K562 (cell line): ENCODE measurements around the gene HARS2. TPM values are rescaled to one million over a fixed set of nuclear protein-coding genes. Genes with fewer than 3 reads are reported as not detected.

ENCODE experiments used
- ATAC-seq: fragments of 200-7000 bp; cut with Tn5 transposase; 3 replicates; pipeline ENCODE4 v1.9.1; 2020; ENCODE audit warnings: moderate library complexity
- BruUV-seq: library from RNA; stranded (reverse); fragments of 400-500 nt; replicated peaks from 2 replicates; lab custom pipeline; 2021; lab: Mats Ljungman, UMichigan
- CTCF ChIA-PET: fragments of 300-600 bp; formaldehyde crosslinking; extraction: SDS; loops from one replicate; lab custom pipeline; 2021; ENCODE audit warnings: low intra/inter-chr PET ratio; lab: Yijun Ruan, JAX
- POLR2A ChIA-PET: fragments of 300-600, 350-650 bp; sonication (Branson Sonifier 250); formaldehyde crosslinking; extraction: SDS; loops from one replicate; lab custom pipeline; 2021; ENCODE audit warnings: antibody characterized with exemption, inconsistent platforms; lab: Yijun Ruan, JAX
- DNase-seq, 4 experiments: peaks; one replicate each; pipeline versions ENCODE4 v3.0.0 to v3.0.0-alpha.2; 2011 to 2018; ENCODE audit warnings: low spot score in 3 of 4, mixed read lengths in 3 of 4; ENCODE audit errors: extremely low read depth in 1 of 4
- FAIRE-seq: peaks from 2 replicates; lab custom pipeline; 2011; peaks lifted over from hg19 to GRCh38; lab: Jason Lieb, UNC
- H2AFZ ChIP-seq: 2 replicates; pipeline ENCODE4 v1.6.0; 2011; ENCODE audit warnings: low read depth, low read length, control low read depth, inconsistent platforms
- H3K27ac ChIP-seq: fragments of 200-600 bp; 3 replicates; pipeline ENCODE4 v1.8.0; 2011; ENCODE audit warnings: low read depth, mild to moderate bottlenecking, control low read depth, inconsistent platforms, low read length, moderate library complexity, mixed read lengths; ENCODE audit errors: extremely low read depth
- H3K27me3 ChIP-seq, 2 experiments: fragments of 300-600 bp in 1 of 2; 2 replicates in 1 of 2; 3 replicates in 1 of 2; pipeline versions ENCODE4 v1.6.0 to v1.8.0; 2011; ENCODE audit warnings: inconsistent platforms in 2 of 2, low read length in 2 of 2, mild to moderate bottlenecking in 1 of 2, mixed read lengths in 1 of 2, moderate library complexity in 1 of 2; ENCODE audit not compliant: control insufficient read depth in 2 of 2, insufficient read depth in 2 of 2
- H3K36me3 ChIP-seq: fragments of 300-600 bp; 3 replicates; pipeline ENCODE4 v1.8.0; 2011; ENCODE audit warnings: mild to moderate bottlenecking, low read length, inconsistent platforms; ENCODE audit not compliant: control insufficient read depth, insufficient read depth
- H3K4me1 ChIP-seq, 2 experiments: fragments of 200-600 bp in 1 of 2; replicated peaks in 1 of 2; 2 replicates in 1 of 2; 3 replicates in 1 of 2; pipeline versions ENCODE4 v1.5.1 to v1.8.0; 2011; ENCODE audit warnings: inconsistent platforms in 2 of 2, low read length in 2 of 2, mild to moderate bottlenecking in 1 of 2, mixed read lengths in 1 of 2, moderate library complexity in 1 of 2; ENCODE audit not compliant: control insufficient read depth in 2 of 2, insufficient read depth in 2 of 2
- H3K4me2 ChIP-seq: 2 replicates; pipeline ENCODE4 v1.6.1; 2011; ENCODE audit warnings: low read length, control low read depth, inconsistent platforms, mixed read lengths; ENCODE audit not compliant: insufficient read depth
- H3K4me3 ChIP-seq: fragments of 200-600 bp; sonication (generic), shearing (Covaris generic); 2 replicates; pipeline ENCODE4 v1.5.1; 2016; ENCODE audit warnings: control low read depth, inconsistent platforms
- H3K79me2 ChIP-seq: fragments of 200-600 bp; 3 replicates; pipeline ENCODE4 v1.8.0; 2011; ENCODE audit warnings: low read length, inconsistent platforms; ENCODE audit not compliant: control insufficient read depth, insufficient read depth
- H3K9ac ChIP-seq, 2 experiments: 2 replicates each; pipeline versions ENCODE4 v1.6.0 to v1.6.1; 2011; ENCODE audit warnings: low read depth in 2 of 2, low read length in 2 of 2, control low read depth in 1 of 2, inconsistent platforms in 1 of 2, mild to moderate bottlenecking in 1 of 2, mixed read lengths in 1 of 2; ENCODE audit not compliant: insufficient read depth in 1 of 2
- H3K9me1 ChIP-seq: one replicate; pipeline ENCODE4 v1.6.0; 2011; ENCODE audit warnings: inconsistent platforms, mild to moderate bottlenecking, low read length, moderate library complexity; ENCODE audit not compliant: control insufficient read depth, insufficient read depth
- H3K9me3 ChIP-seq: replicated peaks from 2 replicates; pipeline ENCODE4 v1.5.1; 2011; ENCODE audit warnings: low read depth, low read length, inconsistent platforms; ENCODE audit not compliant: control insufficient read depth, insufficient read depth
- H4K20me1 ChIP-seq: replicated peaks from 2 replicates; pipeline ENCODE4 v1.6.1; 2011; ENCODE audit warnings: low read length, inconsistent platforms, mixed read lengths; ENCODE audit not compliant: control insufficient read depth, insufficient read depth
- ARHGAP35 ChIP-seq: fragments of 450-650 bp; IDR thresholded peaks from 2 replicates; pipeline ENCODE4 v1.6.1; 2018; ENCODE audit not compliant: partially characterized antibody
- ELF4 ChIP-seq: fragments of 450-650 bp; formaldehyde crosslinking; IDR thresholded peaks from 2 replicates; pipeline ENCODE4 v1.4.0; 2022; ENCODE audit warnings: missing genetic modification characterization
- HNRNPL ChIP-seq: fragments of 200-400 bp; formaldehyde crosslinking; IDR thresholded peaks from 2 replicates; pipeline ENCODE4 v1.6.1; 2017; ENCODE audit warnings: low read depth, mild to moderate bottlenecking, low read length
- OTX1 ChIP-seq: fragments of 450-650 bp; formaldehyde crosslinking; IDR thresholded peaks from 2 replicates; pipeline ENCODE4 v1.4.0; 2022; ENCODE audit warnings: mild to moderate bottlenecking
- POLR2A ChIP-seq: fragments of 450-650 bp; conservative IDR thresholded peaks from 2 replicates; pipeline ENCODE4 v1.6.1; 2016
- PTTG1 ChIP-seq: fragments of 450-650 bp; IDR thresholded peaks from 2 replicates; pipeline ENCODE4 v1.6.1; 2016; ENCODE audit warnings: low read depth, mild to moderate bottlenecking, missing genetic modification characterization, missing compliant biosample characterization
- RBM22 ChIP-seq: fragments of 200-400 bp; formaldehyde crosslinking; IDR thresholded peaks from 2 replicates; pipeline ENCODE4 v1.6.1; 2018; ENCODE audit warnings: low read length, low read depth; ENCODE audit not compliant: poor library complexity, severe bottlenecking
- RFX7 ChIP-seq: fragments of 250-450 bp; sonication (Bioruptor Pico); IDR thresholded peaks from 2 replicates; pipeline ENCODE4 v1.5.1; 2021; ENCODE audit warnings: mild to moderate bottlenecking
- SMARCC2 ChIP-seq: fragments of 450-650 bp; IDR thresholded peaks from 2 replicates; pipeline ENCODE4 v1.6.1; 2017; ENCODE audit warnings: antibody characterized with exemption, moderate library complexity, mild to moderate bottlenecking, low read depth
- SUPT5H ChIP-seq: fragments of 450-650 bp; IDR thresholded peaks from 2 replicates; pipeline ENCODE4 v1.6.1; 2016
- TAF15 ChIP-seq: fragments of 200-400 bp; formaldehyde crosslinking; IDR thresholded peaks from 2 replicates; pipeline ENCODE4 v1.6.1; 2017; ENCODE audit warnings: mild to moderate bottlenecking, low read depth, low read length, moderate library complexity
- TBP ChIP-seq: optimal IDR thresholded peaks from 2 replicates; pipeline ENCODE3; 2011; ENCODE audit warnings: low read depth, low read length, improper control_type of control experiment
- ZNF175 ChIP-seq: fragments of 200-800 bp; sonication (Bioruptor generic); IDR thresholded peaks from 2 replicates; pipeline ENCODE4 v1.6.1; 2016; ENCODE audit warnings: low read depth, mild to moderate bottlenecking, missing genetic modification characterization, missing compliant biosample characterization
- ZNF311 ChIP-seq: fragments of 250-450 bp; sonication (Bioruptor Pico); IDR thresholded peaks from 2 replicates; pipeline ENCODE4 v1.4.0; 2020; ENCODE audit warnings: mild to moderate bottlenecking, moderate library complexity
- ZSCAN32 ChIP-seq: fragments of 450-650 bp; formaldehyde crosslinking; IDR thresholded peaks from 2 replicates; pipeline ENCODE4 v1.4.0; 2020; ENCODE audit warnings: mild to moderate bottlenecking, moderate library complexity
- WGBS: fragments of 100-300 bp; shearing (Covaris generic); methylation state at CpG from one replicate; pipeline ENCODE4 v1.1.6; 2016; ENCODE audit warnings: low coverage, mixed read lengths; ENCODE audit not compliant: insufficient coverage; ENCODE audit errors: missing lambda C conversion rate; 5-methylcytosine and 5-hydroxymethylcytosine counted together
- in situ Hi-C: fragments of 300-500 bp; cut with MboI; formaldehyde crosslinking; loops from 4 replicates; pipeline ENCODE4 v1.15.0; 2018; ENCODE audit warnings: inconsistent platforms, mixed read lengths
- intact Hi-C: fragments of 100-400 bp; cut with micrococcal nuclease; formaldehyde crosslinking; loops from 2 replicates; pipeline ENCODE4 v1.14.2; 2022
- polyA plus RNA-seq, 8 experiments: library from polyadenylated mRNA; depleted of rRNA in 4 of 8; stranded (reverse) in 5 of 8; unstranded in 3 of 8; fragments of >200 nt; fragmentation: Nextera tagmentation in 2 of 8; fragmentation: Illumina TruSeq in 1 of 8; extraction: Ambion mirVana in 2 of 8; extraction: Trizol in 1 of 8; gene quantifications; 2 replicates each; pipeline versions ENCODE4 v1.2.1 to v1.2.3, GENCODE V29; 2011 to 2014; ENCODE audit warnings: inconsistent platforms in 1 of 8, missing spikeins in 1 of 8
- total RNA-seq, 7 experiments: library from RNA; depleted of rRNA in 6 of 7; stranded (reverse); fragments of >200 nt in 6 of 7; fragmentation: Illumina TruSeq in 2 of 7; extraction: Trizol in 2 of 7; gene quantifications; 2 replicates each; pipeline versions ENCODE4 v1.2.1 to v1.2.3, GENCODE V29; 2011 to 2021; ENCODE audit warnings: low replicate concordance in 1 of 7
- TF ChIP-seq, protein P1 (sequence below), 2 experiments: IDR thresholded peaks; 2 replicates each; pipeline ENCODE4 v1.6.1; 2011; ENCODE audit warnings: borderline replicate concordance in 1 of 2, control low read depth in 1 of 2, low read depth in 1 of 2, low read length in 1 of 2, mild to moderate bottlenecking in 1 of 2, mixed read lengths in 1 of 2, moderate library complexity in 1 of 2; ENCODE audit not compliant: insufficient read depth in 1 of 2, insufficient read length in 1 of 2, poor library complexity in 1 of 2, severe bottlenecking in 1 of 2; ENCODE audit errors: extremely low read depth in 1 of 2
- TF ChIP-seq, protein P2 (sequence below): fragments of 450-650 bp; formaldehyde crosslinking; IDR thresholded peaks from 2 replicates; pipeline ENCODE4 v1.4.0; 2020; ENCODE audit warnings: mild to moderate bottlenecking
- TF ChIP-seq, protein P3 (sequence below): fragments of 250-450 bp; sonication (Bioruptor Pico); IDR thresholded peaks from 2 replicates; pipeline ENCODE4 v1.9.0; 2021; ENCODE audit warnings: mild to moderate bottlenecking
- TF ChIP-seq, protein P4 (sequence below), 2 experiments: fragments of 450-650 bp in 1 of 2; sonication (generic) in 1 of 2; formaldehyde crosslinking in 1 of 2; IDR thresholded peaks in 1 of 2; conservative IDR thresholded peaks in 1 of 2; 2 replicates each; pipeline versions ENCODE4 v1.6.1 to v1.8.1; 2016 to 2023; ENCODE audit warnings: mild to moderate bottlenecking in 2 of 2, moderate library complexity in 2 of 2, inconsistent platforms in 1 of 2, missing genetic modification reagents in 1 of 2

HARS2 gene
- total and polyA plus RNA-seq, 9 of the 15 experiments (the other 6 are each of a cell fraction or from before 2014, with no cell fraction given), result 8.5 to 41.6 (median 27.1) TPM

DNA sequence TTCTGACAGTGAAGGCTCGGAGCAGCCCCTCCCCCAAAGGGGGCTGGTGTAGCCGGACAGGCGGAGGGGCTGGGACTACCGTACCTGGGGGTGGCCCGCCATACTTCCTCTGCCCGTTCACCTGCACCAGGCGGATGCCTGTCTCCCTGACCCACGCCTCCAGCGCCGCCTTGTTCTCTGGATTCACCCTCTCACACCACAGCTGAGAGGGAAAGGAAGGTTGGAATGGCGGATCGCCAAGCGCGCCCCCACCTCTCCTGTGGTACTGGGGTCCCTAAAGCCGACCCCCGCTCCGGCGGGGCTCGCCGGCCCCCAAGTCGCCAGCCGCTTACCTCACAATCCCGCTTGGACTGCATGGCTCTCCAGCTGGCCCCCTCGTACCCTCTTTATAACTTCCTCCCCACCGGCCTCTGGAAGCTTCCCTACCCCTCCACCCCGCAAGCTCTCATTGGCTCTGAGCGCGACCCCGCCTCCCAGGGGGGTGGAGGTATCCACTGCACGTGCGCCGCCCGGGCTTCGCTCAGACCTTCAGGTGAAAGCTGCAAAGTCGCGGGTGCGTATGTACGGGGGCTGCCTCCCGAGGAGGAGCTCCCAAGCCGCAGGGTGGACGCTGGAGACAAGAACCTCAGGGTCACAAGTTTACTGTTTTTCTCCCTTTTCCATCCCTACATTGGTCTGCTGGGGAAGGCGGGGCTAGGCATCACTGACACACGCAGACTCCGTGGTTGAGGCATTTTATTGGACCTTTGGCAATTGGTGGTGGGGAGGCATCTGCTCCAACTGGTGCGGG, 17.9 kb upstream of the HARS2 start, which contains the start of gene DND1:
DND1 (minus strand) TSS at position 390 of the 790 bp plus-strand sequence; CDS start at position 356, 34 bp downstream.
- peak; percentile 34 for ATAC-seq
- no peak within 1 kb of the TSS for H3K9ac ChIP-seq
- 89% methylated on average over 40 of the region's 45 CpGs for WGBS
- in situ Hi-C loops (no loop called here), intact Hi-C loops (no loop called here)
- H3K27me3 ChIP-seq, result no peaks in the 10 kb centered on the region
- H2AFZ ChIP-seq, result no peak within 1 kb of the TSS
- peaks cover 0 to 16% of the 10 kb centered on the region in 2 experiments; a peak in 3 of 5 replicates for H3K4me1 ChIP-seq
- H3K36me3 ChIP-seq, result peaks cover 91% of the 10 kb centered on the region
- H4K20me1 ChIP-seq, result no peaks in the 10 kb centered on the region
- peak; percentile 6 for FAIRE-seq
- no peaks in the 10 kb centered on the region; the same call in 2 of the 3 replicates for H3K79me2 ChIP-seq
- no TSS peak for BruUV-seq
- H3K27ac ChIP-seq, result no peak within 1 kb of the TSS
- no peak within 1 kb of the TSS for H3K4me3 ChIP-seq
- no peaks in the 10 kb centered on the region for H3K9me3 ChIP-seq
- no peaks in the 10 kb centered on the region for H3K9me1 ChIP-seq
- no peak within 1 kb of the TSS for H3K4me2 ChIP-seq
- POLR2A ChIA-PET, result interaction anchor here (0.7 to 3.6 kb wide), 5 partner anchors 8 to 107 kb away, joined by 3 to 12 read pairs (median 3); partner anchors contain the start of genes HARS1 and HARS2
- CTCF ChIA-PET, result no interaction called here
- DNase-seq, result peak in 3 of 4 experiments; percentile 35 to 62 (median 60)
- no peak for TF ChIP-seq HNRNPL
- TF ChIP-seq ZNF175 (CRISPR knock-in tag), result no peak
- no peak for TF ChIP-seq OTX1 (CRISPR knock-in tag)
- TF ChIP-seq ZSCAN32, result no peak
- TF ChIP-seq TBP, result no peak
- no peak for TF ChIP-seq ELF4 (CRISPR knock-in tag)
- TF ChIP-seq ARHGAP35, result no peak
- TF ChIP-seq, protein P1, sequence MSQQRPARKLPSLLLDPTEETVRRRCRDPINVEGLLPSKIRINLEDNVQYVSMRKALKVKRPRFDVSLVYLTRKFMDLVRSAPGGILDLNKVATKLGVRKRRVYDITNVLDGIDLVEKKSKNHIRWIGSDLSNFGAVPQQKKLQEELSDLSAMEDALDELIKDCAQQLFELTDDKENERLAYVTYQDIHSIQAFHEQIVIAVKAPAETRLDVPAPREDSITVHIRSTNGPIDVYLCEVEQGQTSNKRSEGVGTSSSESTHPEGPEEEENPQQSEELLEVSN (IDR thresholded peaks at IDR 0.05; ENCODE audit: borderline replicate concordance in 1 of 2, extremely low read depth in 1 of 2, insufficient read depth in 1 of 2, insufficient read length in 1 of 2, low read depth in 1 of 2, low read length in 1 of 2, poor library complexity in 1 of 2, severe bottlenecking in 1 of 2), result no peak
- TF ChIP-seq, protein P2, sequence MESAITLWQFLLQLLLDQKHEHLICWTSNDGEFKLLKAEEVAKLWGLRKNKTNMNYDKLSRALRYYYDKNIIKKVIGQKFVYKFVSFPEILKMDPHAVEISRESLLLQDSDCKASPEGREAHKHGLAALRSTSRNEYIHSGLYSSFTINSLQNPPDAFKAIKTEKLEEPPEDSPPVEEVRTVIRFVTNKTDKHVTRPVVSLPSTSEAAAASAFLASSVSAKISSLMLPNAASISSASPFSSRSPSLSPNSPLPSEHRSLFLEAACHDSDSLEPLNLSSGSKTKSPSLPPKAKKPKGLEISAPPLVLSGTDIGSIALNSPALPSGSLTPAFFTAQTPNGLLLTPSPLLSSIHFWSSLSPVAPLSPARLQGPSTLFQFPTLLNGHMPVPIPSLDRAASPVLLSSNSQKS (CRISPR knock-in tag), result no peak
- TF ChIP-seq, protein P3, sequence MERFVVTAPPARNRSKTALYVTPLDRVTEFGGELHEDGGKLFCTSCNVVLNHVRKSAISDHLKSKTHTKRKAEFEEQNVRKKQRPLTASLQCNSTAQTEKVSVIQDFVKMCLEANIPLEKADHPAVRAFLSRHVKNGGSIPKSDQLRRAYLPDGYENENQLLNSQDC (CRISPR knock-in tag), result no peak
- TF ChIP-seq ZNF311 (CRISPR knock-in tag), result no peak
- TF ChIP-seq, protein P4, sequence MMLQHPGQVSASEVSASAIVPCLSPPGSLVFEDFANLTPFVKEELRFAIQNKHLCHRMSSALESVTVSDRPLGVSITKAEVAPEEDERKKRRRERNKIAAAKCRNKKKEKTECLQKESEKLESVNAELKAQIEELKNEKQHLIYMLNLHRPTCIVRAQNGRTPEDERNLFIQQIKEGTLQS (IDR thresholded peaks at IDR 0.05), result no peak
- TF ChIP-seq, protein P4 (CRISPR knock-in tag; conservative IDR thresholded peaks at IDR 0.05), result no peak
- no peak for TF ChIP-seq SMARCC2
- no peak for TF ChIP-seq RFX7 (CRISPR knock-in tag)
- TF ChIP-seq TAF15, result no peak
- TF ChIP-seq PTTG1 (tag), result no peak
- TF ChIP-seq RBM22, result peak; percentile 78
- TF ChIP-seq POLR2A, result peak; percentile 64
- peak; percentile 71; the same call in 1 of the 2 replicates for TF ChIP-seq SUPT5H
